Measurements from ENCODE around the gene DLL4.

DNA sequence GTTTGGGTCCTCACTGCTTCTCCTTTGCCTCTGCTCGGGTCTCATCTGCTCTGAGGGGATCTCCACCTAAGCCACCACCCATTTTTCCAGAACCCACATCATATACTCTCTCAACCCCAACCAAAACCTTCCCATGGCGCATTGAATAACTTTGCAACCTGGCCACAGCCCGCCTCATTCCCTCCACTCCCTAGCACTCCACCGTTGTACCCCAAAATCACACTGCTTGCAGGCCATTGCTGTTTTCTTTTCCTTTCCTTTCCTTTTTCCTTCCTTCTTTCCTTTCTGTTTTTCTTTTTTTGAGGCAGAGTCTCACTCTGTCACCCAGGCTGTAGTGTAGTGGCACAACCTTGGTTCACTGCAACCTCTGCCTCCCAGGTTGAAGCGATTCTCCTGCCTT is 38.0 kb upstream of the DLL4 start:
- TF ChIP-seq EZH2 (IDR thresholded peaks at IDR 0.05; ENCODE audit: borderline replicate concordance, low read depth, low read length, poor library complexity, severe bottlenecking) (no peak), CTCF (conservative IDR thresholded peaks at IDR 0.05; ENCODE audit: low read depth, low read length) (no peak)

Measured in A673 (cell line).